Right atrium auricular region (tissue), 2 donors: ENCODE results near the gene ACTL8. TPM values are rescaled to one million over a fixed set of nuclear protein-coding genes. Genes with fewer than 3 reads are reported as not detected.

Source experiments
- DNase-seq: peaks from one replicate; pipeline ENCODE4 v3.0.0-alpha.2; 2019; ENCODE audit warnings: low spot score
- H3K27ac ChIP-seq, 2 donors: fragments of 200-600 bp; sonication (generic); 1 replicate in 1 of 2; 2 replicates in 1 of 2; pipeline ENCODE4 v1.5.1; 2016 to 2019
- H3K27me3 ChIP-seq, 2 donors: fragments of 200-600 bp; sonication (generic); one replicate each; pipeline versions ENCODE4 v1.5.1 to v1.6.0; 2017 to 2019
- H3K36me3 ChIP-seq: fragments of 200-600 bp; sonication (generic); one replicate; pipeline ENCODE4 v1.5.1; 2016
- H3K4me1 ChIP-seq, 2 donors: fragments of 200-600 bp; sonication (generic); one replicate each; pipeline versions ENCODE4 v1.5.1 to v1.6.0; 2017 to 2019
- H3K4me3 ChIP-seq, 2 donors: fragments of 200-600 bp; sonication (generic); 1 replicate in 1 of 2; 2 replicates in 1 of 2; pipeline ENCODE4 v1.5.1; 2017 to 2019; ENCODE audit warnings: mild to moderate bottlenecking in 1 of 2, moderate library complexity in 1 of 2
- H3K9me3 ChIP-seq, 2 donors: fragments of 200-600 bp; sonication (generic); one replicate each; pipeline ENCODE4 v1.5.1; 2019
- total RNA-seq, 2 donors: library from RNA; depleted of rRNA; stranded (reverse); fragments of >200 nt; gene quantifications; one replicate each; pipeline ENCODE4 v1.1.0, GENCODE V29; 2016
- TF ChIP-seq, protein P1 (sequence below), 2 donors: fragments of 200-600 bp; sonication (generic); IDR thresholded peaks; one replicate each; pipeline ENCODE4 v1.5.1; 2019; ENCODE audit warnings: antibody characterized with exemption in 2 of 2

ACTL8 gene
- total RNA-seq, 2 donors from 2014 or later = not detected

DNA sequence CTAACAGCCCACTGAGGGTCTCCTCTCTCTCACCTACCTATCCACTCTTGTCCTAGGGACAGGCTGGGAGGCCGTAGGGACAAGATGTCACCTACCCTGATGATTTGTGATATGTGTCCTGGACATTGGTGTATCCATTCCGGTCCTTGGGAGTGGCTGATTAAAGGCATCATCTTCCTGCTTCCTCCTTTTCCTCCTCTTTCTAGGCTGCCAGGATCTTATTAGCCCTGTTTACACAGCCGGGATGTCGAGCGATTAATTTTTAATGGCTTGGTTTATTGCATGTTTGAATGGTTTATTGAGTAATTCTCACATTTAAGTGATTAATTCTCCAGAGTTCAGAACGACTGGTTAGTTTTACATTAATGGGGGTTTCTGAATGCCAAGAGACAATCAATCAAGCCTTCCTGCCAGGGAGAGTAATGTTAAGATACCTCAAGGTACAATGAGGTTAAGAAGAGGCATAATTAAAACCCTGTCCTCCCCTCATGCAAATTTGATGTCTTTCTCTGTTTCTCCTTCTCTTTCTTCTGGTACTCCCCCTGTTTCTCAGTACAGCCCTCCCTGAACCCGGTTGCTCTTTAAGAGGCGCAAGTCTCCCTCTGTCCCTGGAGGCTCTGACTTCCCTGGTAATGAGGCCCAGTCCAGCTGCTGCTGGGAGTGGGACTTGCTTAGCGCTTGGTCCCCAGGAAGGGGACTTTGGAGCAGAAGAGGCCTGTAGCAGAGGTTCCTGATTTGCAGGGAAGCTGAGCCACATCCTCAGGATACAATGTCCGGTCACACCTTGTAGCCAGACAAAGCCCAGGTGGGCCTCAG, 50.9 kb downstream of the ACTL8 start:
- Histone ChIP-seq H3K4me3 (no peak overlapping the region), H3K27me3 (no peaks in the 10 kb centered on the region), H3K36me3 (no peaks in the 10 kb centered on the region), H3K9me3 (peaks cover 0 to 7% of the 10 kb centered on the region in 2 donors), H3K4me1 (no peaks in the 10 kb centered on the region), H3K27ac (no peak overlapping the region)
- TF ChIP-seq, protein P1, sequence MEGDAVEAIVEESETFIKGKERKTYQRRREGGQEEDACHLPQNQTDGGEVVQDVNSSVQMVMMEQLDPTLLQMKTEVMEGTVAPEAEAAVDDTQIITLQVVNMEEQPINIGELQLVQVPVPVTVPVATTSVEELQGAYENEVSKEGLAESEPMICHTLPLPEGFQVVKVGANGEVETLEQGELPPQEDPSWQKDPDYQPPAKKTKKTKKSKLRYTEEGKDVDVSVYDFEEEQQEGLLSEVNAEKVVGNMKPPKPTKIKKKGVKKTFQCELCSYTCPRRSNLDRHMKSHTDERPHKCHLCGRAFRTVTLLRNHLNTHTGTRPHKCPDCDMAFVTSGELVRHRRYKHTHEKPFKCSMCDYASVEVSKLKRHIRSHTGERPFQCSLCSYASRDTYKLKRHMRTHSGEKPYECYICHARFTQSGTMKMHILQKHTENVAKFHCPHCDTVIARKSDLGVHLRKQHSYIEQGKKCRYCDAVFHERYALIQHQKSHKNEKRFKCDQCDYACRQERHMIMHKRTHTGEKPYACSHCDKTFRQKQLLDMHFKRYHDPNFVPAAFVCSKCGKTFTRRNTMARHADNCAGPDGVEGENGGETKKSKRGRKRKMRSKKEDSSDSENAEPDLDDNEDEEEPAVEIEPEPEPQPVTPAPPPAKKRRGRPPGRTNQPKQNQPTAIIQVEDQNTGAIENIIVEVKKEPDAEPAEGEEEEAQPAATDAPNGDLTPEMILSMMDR (IDR thresholded peaks at IDR 0.05) = no peak
- no peak for DNase-seq

- Histone ChIP-seq H3K4me1 (no peaks in the 10 kb centered on the region), H3K27me3 (no peaks in the 10 kb centered on the region), H3K9me3 (peaks cover 0 to 7% of the 10 kb centered on the region in 2 donors), H3K4me3 (no peak overlapping the region), H3K27ac (no peak overlapping the region), H3K36me3 (no peaks in the 10 kb centered on the region)
- DNase-seq = no peak
- TF ChIP-seq, protein P1 (IDR thresholded peaks at IDR 0.05) = no peak
These were observed 53.7 kb downstream of the ACTL8 start for GRCh38 chr1:17808816-17809215.

- Histone ChIP-seq H3K27me3 (no peaks in the 10 kb centered on the region), H3K27ac (no peak overlapping the region), H3K36me3 (no peaks in the 10 kb centered on the region), H3K9me3 (peaks cover 0 to 12% of the 10 kb centered on the region in 2 donors), H3K4me1 (no peaks in the 10 kb centered on the region), H3K4me3 (no peak overlapping the region)
- TF ChIP-seq, protein P1 (IDR thresholded peaks at IDR 0.05) = no peak
- DNase-seq = no peak
These were observed 55.5 kb downstream of the ACTL8 start for GRCh38 chr1:17810668-17811067.

DNA sequence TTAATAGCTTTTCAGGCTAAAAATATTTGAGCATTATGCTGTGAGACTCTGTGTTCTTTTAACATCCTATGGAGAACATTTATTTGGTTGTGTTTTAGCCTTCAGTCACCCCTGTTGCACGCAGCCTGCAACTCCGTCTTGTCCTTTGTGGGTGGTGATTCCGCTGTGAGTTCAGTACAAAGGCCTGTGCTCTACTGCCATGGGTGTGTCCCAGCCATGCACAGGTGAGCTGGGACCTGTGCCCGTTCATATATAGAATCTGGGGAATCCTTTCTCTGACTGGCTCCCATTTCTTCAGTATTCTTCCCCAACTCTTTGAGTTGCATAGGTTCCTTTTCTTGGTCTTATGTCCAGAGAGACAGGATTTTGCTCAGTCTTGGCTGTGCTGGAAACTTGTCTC, 61.4 kb downstream of the ACTL8 start:
- no peak for DNase-seq
- Histone ChIP-seq H3K36me3 (no peaks in the 10 kb centered on the region), H3K27me3 (no peaks in the 10 kb centered on the region), H3K27ac (no peak overlapping the region), H3K4me1 (peaks cover 0 to 10% of the 10 kb centered on the region in 2 donors), H3K9me3 (peaks cover 0 to 6% of the 10 kb centered on the region in 2 donors), H3K4me3 (no peak overlapping the region)
- TF ChIP-seq, protein P1 (IDR thresholded peaks at IDR 0.05) = no peak

- DNase-seq = no peak
These were observed 64.1 kb downstream of the ACTL8 start for GRCh38 chr1:17819129-17819802.

More at GRCh38 chr1:17819129-17819802, 64.1 kb downstream of the ACTL8 start:
- Histone ChIP-seq H3K27me3 (no peaks in the 10 kb centered on the region), H3K4me3 (no peak overlapping the region), H3K36me3 (no peaks in the 10 kb centered on the region), H3K4me1 (peaks cover 0 to 10% of the 10 kb centered on the region in 2 donors), H3K9me3 (peaks cover 0 to 6% of the 10 kb centered on the region in 2 donors), H3K27ac (peak overlapping the region; percentile 63 to 69)
- TF ChIP-seq, protein P1 (IDR thresholded peaks at IDR 0.05) = no peak
